KMS-11 (cell line): Measurements from ENCODE around the gene ADAMTSL2.

Experiments
- H2AFZ ChIP-seq: fragments of 200-600 bp; sonication (generic); 2 replicates; pipeline ENCODE4 v1.6.1; 2016; ENCODE audit warnings: antibody characterized with exemption, mixed run types, low read depth
- H3K27ac ChIP-seq: fragments of 200-600 bp; sonication (generic); 2 replicates; pipeline ENCODE4 v1.6.1; 2016; ENCODE audit warnings: mild to moderate bottlenecking, mixed run types
- H3K27me3 ChIP-seq: fragments of 200-600 bp; sonication (generic); 2 replicates; pipeline ENCODE4 v1.6.1; 2017; ENCODE audit warnings: mild to moderate bottlenecking, low read depth, mixed run types, moderate library complexity; ENCODE audit not compliant: insufficient read depth
- H3K36me3 ChIP-seq: fragments of 200-600 bp; sonication (generic); 2 replicates; pipeline ENCODE4 v1.6.1; 2017; ENCODE audit warnings: mild to moderate bottlenecking, mixed run types; ENCODE audit not compliant: insufficient read depth
- H3K4me1 ChIP-seq: fragments of 200-600 bp; sonication (generic); 2 replicates; pipeline ENCODE4 v1.6.1; 2016; ENCODE audit warnings: mild to moderate bottlenecking, low read depth, mixed run types; ENCODE audit not compliant: poor library complexity, severe bottlenecking
- H3K4me2 ChIP-seq: fragments of 200-600 bp; sonication (generic); 2 replicates; pipeline ENCODE4 v1.7.0; 2016; ENCODE audit warnings: mild to moderate bottlenecking, mixed run types
- H3K4me3 ChIP-seq: fragments of 200-600 bp; sonication (generic); IDR thresholded peaks from 2 replicates; pipeline ENCODE4 v1.6.1; 2017; ENCODE audit warnings: low read depth, low read length, mixed read lengths; ENCODE audit not compliant: insufficient read depth
- H3K79me2 ChIP-seq: fragments of 200-600 bp; sonication (generic); 2 replicates; pipeline ENCODE4 v1.6.1; 2016; ENCODE audit warnings: low read depth, mixed run types; ENCODE audit not compliant: insufficient read depth
- H3K9ac ChIP-seq: fragments of 200-600 bp; sonication (generic); 2 replicates; pipeline ENCODE4 v1.6.1; 2016; ENCODE audit warnings: mild to moderate bottlenecking, mixed run types
- H4K20me1 ChIP-seq: fragments of 200-600 bp; sonication (generic); 2 replicates; pipeline ENCODE4 v1.6.1; 2016; ENCODE audit warnings: mild to moderate bottlenecking, mixed run types; ENCODE audit not compliant: insufficient read depth
- CTCF ChIP-seq: fragments of 200-600 bp; sonication (generic); conservative IDR thresholded peaks from 2 replicates; pipeline ENCODE4 v1.6.1; 2017; ENCODE audit warnings: low read depth, mild to moderate bottlenecking, antibody characterized with exemption, low read length, moderate library complexity, mixed read lengths

The ADAMTSL2 gene

DNA sequence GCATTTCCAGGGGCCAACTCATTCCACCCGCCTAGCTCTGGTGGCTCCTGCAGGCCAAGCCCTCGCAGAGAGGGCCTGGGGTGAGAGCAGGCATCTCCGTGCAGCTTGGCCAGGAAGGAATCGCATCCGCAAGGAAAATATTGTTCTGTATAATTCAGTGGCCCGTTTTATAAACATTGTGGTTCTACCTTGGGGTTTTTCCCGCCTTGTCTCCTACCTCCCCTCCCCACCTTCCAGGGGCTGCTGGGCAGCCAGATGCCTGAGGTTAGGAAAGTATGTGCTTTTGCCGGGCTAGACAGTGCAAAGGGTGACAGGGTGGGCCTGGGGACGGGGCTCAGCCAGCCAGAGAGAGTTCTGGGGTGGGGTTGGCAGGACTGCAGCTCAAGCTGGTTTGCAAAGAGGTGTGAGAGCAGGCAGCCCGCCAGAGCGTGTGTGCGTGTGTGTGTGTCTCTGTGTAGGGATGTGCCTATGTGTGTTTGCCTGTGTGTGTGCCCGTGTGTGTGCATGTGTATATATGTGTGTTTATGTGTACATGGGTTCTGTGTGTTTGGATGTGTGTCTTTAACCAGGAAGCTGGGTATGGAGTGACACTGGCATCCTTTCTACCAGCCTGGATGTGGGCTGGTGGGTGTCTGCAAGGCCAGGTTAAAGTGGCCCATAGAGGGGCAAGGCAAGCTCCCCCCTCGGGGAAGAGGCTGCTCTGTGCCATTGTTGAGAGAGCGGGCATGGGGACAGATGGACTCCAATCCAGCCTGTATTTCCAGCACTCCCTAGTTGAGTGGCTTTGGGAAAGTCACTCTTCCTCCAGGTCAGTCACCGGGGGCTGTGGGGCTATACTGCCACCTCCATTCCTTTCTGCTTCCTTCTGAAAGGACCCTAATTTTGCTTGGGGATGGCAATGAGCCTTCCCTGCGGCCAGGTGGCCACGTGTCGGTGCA is 45.0 kb upstream of the ADAMTSL2 start:
- Histone ChIP-seq H3K27ac (no peak overlapping the region), H3K4me2 (no peak overlapping the region), H3K4me1 (no peaks in the 10 kb centered on the region), H3K9ac (no peak overlapping the region), H4K20me1 (no peaks in the 10 kb centered on the region), H3K36me3 (no peaks in the 10 kb centered on the region), H2AFZ (no peak overlapping the region), H3K4me3 (no peak overlapping the region), H3K79me2 (no peaks in the 10 kb centered on the region), H3K27me3 (peaks cover 73% of the 10 kb centered on the region)
- TF ChIP-seq CTCF: no peak

- TF ChIP-seq CTCF: no peak
- Histone ChIP-seq H3K27me3 (peaks cover 68% of the 10 kb centered on the region), H3K27ac (no peak overlapping the region), H3K36me3 (no peaks in the 10 kb centered on the region), H3K4me3 (no peak overlapping the region), H3K79me2 (no peaks in the 10 kb centered on the region), H4K20me1 (no peaks in the 10 kb centered on the region), H3K4me1 (no peaks in the 10 kb centered on the region), H2AFZ (no peak overlapping the region), H3K9ac (no peak overlapping the region), H3K4me2 (no peak overlapping the region)
These were observed 44.3 kb upstream of the ADAMTSL2 start for GRCh38 chr9:133490201-133490681.

DNA sequence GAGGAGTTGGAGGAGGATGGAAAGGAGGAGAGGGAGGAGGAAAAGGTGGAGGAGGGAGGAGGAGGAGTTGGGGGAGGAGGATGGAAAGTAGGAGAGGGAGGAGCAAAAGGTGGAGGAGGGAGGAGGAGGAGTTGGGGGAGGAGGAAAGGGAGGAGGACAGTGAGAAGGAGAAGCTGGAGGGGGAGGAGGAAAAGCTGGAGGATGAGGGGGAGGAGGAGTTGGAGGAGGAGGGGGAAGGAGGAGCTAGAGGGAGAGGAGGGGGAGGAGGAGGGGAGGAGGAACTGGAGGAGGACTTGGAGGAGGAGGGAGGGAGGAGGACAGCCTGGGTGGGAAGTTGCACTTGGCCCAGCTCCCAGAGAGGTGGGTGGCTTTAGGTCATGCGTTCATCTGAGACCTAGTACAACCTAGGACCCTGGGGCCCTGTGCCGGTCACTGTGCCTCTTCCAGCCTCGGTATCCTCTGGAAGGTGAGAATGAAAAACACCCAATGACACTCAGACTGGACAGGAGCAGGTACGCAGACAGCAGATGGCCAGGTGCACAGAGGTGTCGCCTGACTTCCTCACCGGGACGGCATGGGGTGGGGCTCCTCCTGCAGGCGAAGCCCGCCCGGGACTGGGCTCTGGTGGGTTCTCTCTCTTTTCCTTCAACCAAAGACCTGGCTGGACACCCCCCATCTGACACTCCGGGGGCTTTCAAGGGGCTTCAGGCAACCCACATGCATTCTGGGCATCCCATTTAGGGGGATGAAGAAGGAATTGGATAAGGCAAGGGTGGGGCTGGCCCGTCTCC is 43.4 kb upstream of the ADAMTSL2 start:
- no peak overlapping the region for H3K4me2 ChIP-seq
- no peak for TF ChIP-seq CTCF
- no peak overlapping the region for H3K9ac ChIP-seq
- no peaks in the 10 kb centered on the region for H3K36me3 ChIP-seq
- H3K4me1 ChIP-seq: no peaks in the 10 kb centered on the region
- no peak overlapping the region for H3K4me3 ChIP-seq
- H3K27me3 ChIP-seq: peaks cover 59% of the 10 kb centered on the region
- H2AFZ ChIP-seq: no peak overlapping the region
- no peaks in the 10 kb centered on the region for H4K20me1 ChIP-seq
- no peak overlapping the region for H3K27ac ChIP-seq
- H3K79me2 ChIP-seq: no peaks in the 10 kb centered on the region

DNA sequence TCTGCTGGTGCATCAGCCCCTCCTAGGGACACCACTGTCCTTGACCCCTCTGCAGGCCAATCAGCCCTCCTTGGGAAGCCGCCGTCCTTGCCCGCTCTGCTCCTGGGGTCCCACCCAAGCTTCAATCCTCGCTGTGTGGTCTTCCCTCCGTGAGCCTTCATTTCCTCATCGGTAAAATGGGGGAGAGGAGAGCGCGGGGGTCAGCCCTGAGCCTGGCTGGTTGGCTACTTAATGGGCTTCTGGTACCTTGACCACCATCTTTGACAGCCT is 42.9 kb upstream of the ADAMTSL2 start:
- Histone ChIP-seq H3K4me2 (no peak overlapping the region), H3K36me3 (no peaks in the 10 kb centered on the region), H3K79me2 (no peaks in the 10 kb centered on the region), H4K20me1 (no peaks in the 10 kb centered on the region), H3K27ac (no peak overlapping the region), H3K9ac (no peak overlapping the region), H2AFZ (no peak overlapping the region), H3K27me3 (peaks cover 61% of the 10 kb centered on the region), H3K4me3 (no peak overlapping the region), H3K4me1 (no peaks in the 10 kb centered on the region)
- TF ChIP-seq CTCF: no peak
